ENCODE results near the gene OR4Q2. TPM values are rescaled to one million over a fixed set of nuclear protein-coding genes. Genes with fewer than 3 reads are reported as not detected.

OR4Q2 gene
- total RNA-seq, 1 donor from 2014 or later, result not detected

- TF ChIP-seq, protein P1, sequence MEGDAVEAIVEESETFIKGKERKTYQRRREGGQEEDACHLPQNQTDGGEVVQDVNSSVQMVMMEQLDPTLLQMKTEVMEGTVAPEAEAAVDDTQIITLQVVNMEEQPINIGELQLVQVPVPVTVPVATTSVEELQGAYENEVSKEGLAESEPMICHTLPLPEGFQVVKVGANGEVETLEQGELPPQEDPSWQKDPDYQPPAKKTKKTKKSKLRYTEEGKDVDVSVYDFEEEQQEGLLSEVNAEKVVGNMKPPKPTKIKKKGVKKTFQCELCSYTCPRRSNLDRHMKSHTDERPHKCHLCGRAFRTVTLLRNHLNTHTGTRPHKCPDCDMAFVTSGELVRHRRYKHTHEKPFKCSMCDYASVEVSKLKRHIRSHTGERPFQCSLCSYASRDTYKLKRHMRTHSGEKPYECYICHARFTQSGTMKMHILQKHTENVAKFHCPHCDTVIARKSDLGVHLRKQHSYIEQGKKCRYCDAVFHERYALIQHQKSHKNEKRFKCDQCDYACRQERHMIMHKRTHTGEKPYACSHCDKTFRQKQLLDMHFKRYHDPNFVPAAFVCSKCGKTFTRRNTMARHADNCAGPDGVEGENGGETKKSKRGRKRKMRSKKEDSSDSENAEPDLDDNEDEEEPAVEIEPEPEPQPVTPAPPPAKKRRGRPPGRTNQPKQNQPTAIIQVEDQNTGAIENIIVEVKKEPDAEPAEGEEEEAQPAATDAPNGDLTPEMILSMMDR (IDR thresholded peaks at IDR 0.05; ENCODE audit: unreplicated experiment), result no peak
- peaks cover 2% of the 10 kb centered on the region for H3K27me3 Mint-ChIP-seq (ENCODE audit: unreplicated experiment)
- H3K4me3 Mint-ChIP-seq (ENCODE audit: unreplicated experiment), result no peak within 1 kb of the TSS
- no peaks in the 10 kb centered on the region for H3K4me1 Mint-ChIP-seq (ENCODE audit: unreplicated experiment)
- no peak within 1 kb of the TSS for H3K27ac Mint-ChIP-seq (ENCODE audit: unreplicated experiment)
- no peaks in the 10 kb centered on the region for H3K36me3 Mint-ChIP-seq (ENCODE audit: low read depth, unreplicated experiment)
- DNase-seq (ENCODE audit: low spot score), result no peak
- peaks cover 19% of the 10 kb centered on the region for H3K9me3 Mint-ChIP-seq (ENCODE audit: unreplicated experiment)
Observed at GRCh38 chr14:20035938-20036337, 34.0 kb downstream of the OR4Q2 start, which contains the start of gene OR4K13. Gene OR4K13, minus strand, starts transcription at chr14:20036038. Its CDS starts 1,280 bp downstream, at chr14:20034758.

DNA sequence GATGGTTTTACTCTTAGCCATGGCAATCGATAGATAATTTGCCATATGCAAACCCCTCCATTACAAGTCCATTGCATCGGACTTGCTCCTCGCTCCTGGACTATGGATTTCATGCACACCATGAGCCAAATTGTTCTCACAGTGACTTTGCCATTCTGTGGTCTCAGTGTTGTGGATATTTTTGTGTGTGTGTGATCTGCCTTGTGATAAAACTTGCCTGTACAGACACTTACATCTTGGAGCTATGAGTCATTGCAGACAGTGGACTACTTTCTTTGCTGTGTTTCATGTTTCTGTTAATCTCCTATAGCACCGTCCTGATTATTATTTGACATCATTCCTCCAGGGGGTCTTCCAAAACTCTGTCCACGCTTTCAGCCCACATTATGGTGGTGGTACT is 42.3 kb downstream of the OR4Q2 start:
- Mint-ChIP-seq H3K36me3 (ENCODE audit: low read depth, unreplicated experiment) (no peaks in the 10 kb centered on the region), H3K27me3 (ENCODE audit: unreplicated experiment) (peaks cover 1% of the 10 kb centered on the region), H3K4me1 (ENCODE audit: unreplicated experiment) (no peaks in the 10 kb centered on the region), H3K4me3 (ENCODE audit: unreplicated experiment) (no peak overlapping the region), H3K9me3 (ENCODE audit: unreplicated experiment) (peaks cover 32% of the 10 kb centered on the region), H3K27ac (ENCODE audit: unreplicated experiment) (no peak overlapping the region)
- no peak for DNase-seq (ENCODE audit: low spot score)
- TF ChIP-seq, protein P1 (IDR thresholded peaks at IDR 0.05; ENCODE audit: unreplicated experiment), result no peak

DNA sequence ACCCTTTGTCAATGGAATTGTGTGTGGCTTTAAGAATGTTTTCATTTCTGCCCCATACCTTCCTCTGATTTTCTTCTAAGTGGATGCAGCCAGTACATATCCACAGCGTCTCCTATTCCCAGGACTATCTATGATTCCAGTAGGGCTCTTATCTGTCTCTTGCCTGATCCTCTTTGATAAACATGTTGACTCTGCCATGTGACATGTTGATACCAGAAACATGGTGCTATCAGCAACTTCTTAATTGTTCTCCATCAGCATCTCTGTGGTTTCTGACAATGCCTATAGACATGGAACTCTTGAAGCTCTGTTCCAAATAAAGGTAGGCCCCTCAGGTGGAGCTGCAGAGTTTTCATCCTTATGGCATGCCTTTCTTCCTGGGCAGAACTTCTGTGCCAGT is 46.2 kb downstream of the OR4Q2 start:
- Mint-ChIP-seq H3K27ac (ENCODE audit: unreplicated experiment) (no peak overlapping the region), H3K4me3 (ENCODE audit: unreplicated experiment) (no peak overlapping the region), H3K27me3 (ENCODE audit: unreplicated experiment) (no peaks in the 10 kb centered on the region), H3K36me3 (ENCODE audit: low read depth, unreplicated experiment) (no peaks in the 10 kb centered on the region), H3K9me3 (ENCODE audit: unreplicated experiment) (peaks cover 37% of the 10 kb centered on the region), H3K4me1 (ENCODE audit: unreplicated experiment) (no peaks in the 10 kb centered on the region)
- TF ChIP-seq, protein P1 (IDR thresholded peaks at IDR 0.05; ENCODE audit: unreplicated experiment), result no peak
- no peak for DNase-seq (ENCODE audit: low spot score)

Other genes starting within 250 kb of the OR4Q2 start
- gene OR4M1, start 228.7 kb upstream of the OR4Q2 start, total RNA-seq (ENCODE audit: unreplicated experiment), result not detected
- gene OR4N2, start 198.4 kb upstream of the OR4Q2 start, total RNA-seq (ENCODE audit: unreplicated experiment), result not detected
- gene OR4K2, start 127.0 kb upstream of the OR4Q2 start, total RNA-seq (ENCODE audit: unreplicated experiment), result not detected
- not detected for gene OR4K5, start 81.6 kb upstream of the OR4Q2 start, total RNA-seq (ENCODE audit: unreplicated experiment)
- gene OR4K1, start 71.2 kb upstream of the OR4Q2 start, total RNA-seq (ENCODE audit: unreplicated experiment), result not detected
- not detected for gene OR4K15, start 26.6 kb upstream of the OR4Q2 start, total RNA-seq (ENCODE audit: unreplicated experiment)
- gene OR4K14, start 17.1 kb downstream of the OR4Q2 start, total RNA-seq (ENCODE audit: unreplicated experiment), result not detected
- not detected for gene OR4K13, start 33.9 kb downstream of the OR4Q2 start, total RNA-seq (ENCODE audit: unreplicated experiment)
- not detected for gene OR4L1, start 57.9 kb downstream of the OR4Q2 start, total RNA-seq (ENCODE audit: unreplicated experiment)
- gene OR4K17, start 108.6 kb downstream of the OR4Q2 start, total RNA-seq (ENCODE audit: unreplicated experiment), result not detected
- not detected for gene OR4N5, start 136.7 kb downstream of the OR4Q2 start, total RNA-seq (ENCODE audit: unreplicated experiment)
- gene OR11G2, start 188.7 kb downstream of the OR4Q2 start, total RNA-seq (ENCODE audit: unreplicated experiment), result not detected
- not detected for gene OR11H6, start 221.5 kb downstream of the OR4Q2 start, total RNA-seq (ENCODE audit: unreplicated experiment)
- not detected for gene OR11H7, start 226.8 kb downstream of the OR4Q2 start, total RNA-seq (ENCODE audit: unreplicated experiment)
- not detected for gene OR11H4, start 237.1 kb downstream of the OR4Q2 start, total RNA-seq (ENCODE audit: unreplicated experiment)

Data from endothelial cell (in vitro differentiated cells).